Cardiac fibroblast (primary cell): ENCODE measurements around the gene LURAP1L.

Experiments
- DNase-seq, 2 donors: peaks; one replicate each; pipeline versions ENCODE4 v3.0.0 to v3.0.0-alpha.2; 2010; ENCODE audit warnings: low read depth in 2 of 2
- H3K4me3 ChIP-seq, 2 donors: replicated peaks in 1 of 2; 1 replicate in 1 of 2; 2 replicates in 1 of 2; pipeline ENCODE4 v1.5.1; 2011; ENCODE audit warnings: low read depth in 2 of 2, low read length in 2 of 2, mild to moderate bottlenecking in 2 of 2, moderate library complexity in 1 of 2
- CTCF ChIP-seq: IDR thresholded peaks from one replicate; pipeline ENCODE4 v1.5.1; 2011; ENCODE audit warnings: low read depth, mild to moderate bottlenecking, low read length, inconsistent platforms

Gene LURAP1L

GRCh38 chr9:12775679-12776512 lies 1.1 kb downstream of the LURAP1L start:
- H3K4me3 ChIP-seq, result peak overlapping the region; percentile 72 to 95
- peak in 1 of 2 donors; percentile 94 for DNase-seq

GRCh38 chr9:12776513-12777055 lies 1.8 kb downstream of the LURAP1L start:
- DNase-seq, result peak; percentile 63 to 93
- H3K4me3 ChIP-seq, result peak overlapping the region; percentile 72 to 95
- no peak for TF ChIP-seq CTCF

More at GRCh38 chr9:12775679-12776512, 1.1 kb downstream of the LURAP1L start:
- peak; percentile 51 for TF ChIP-seq CTCF

- H3K4me3 ChIP-seq, result peak overlapping the region; percentile 72 to 95
- TF ChIP-seq CTCF, result no peak
- DNase-seq, result peak; percentile 33 to 44
Observed at GRCh38 chr9:12777121-12778022, 2.6 kb downstream of the LURAP1L start.

- TF ChIP-seq CTCF, result no peak
- DNase-seq, result no peak
- H3K4me3 ChIP-seq, result no peak overlapping the region
Observed at GRCh38 chr9:12778389-12778788, 3.6 kb downstream of the LURAP1L start.

- no peak for TF ChIP-seq CTCF
- no peak overlapping the region for H3K4me3 ChIP-seq
- no peak for DNase-seq
Observed at GRCh38 chr9:12781226-12781733, 6.5 kb downstream of the LURAP1L start.

GRCh38 chr9:12783767-12784460 lies 9.1 kb downstream of the LURAP1L start:
- TF ChIP-seq CTCF, result no peak
- DNase-seq, result no peak
- no peak overlapping the region for H3K4me3 ChIP-seq
